PFSK-1 (cell line): ENCODE results near the gene SCN2B.

Experiments
- FOXP2 ChIP-seq: optimal IDR thresholded peaks from 2 replicates; pipeline ENCODE3; 2011; ENCODE audit warnings: borderline replicate concordance, control low read depth, inconsistent platforms; ENCODE audit not compliant: insufficient read depth; ENCODE audit errors: extremely low read length, extremely low read depth
- POLR2AphosphoS5 ChIP-seq: IDR thresholded peaks from 2 replicates; pipeline ENCODE4 v1.6.1; 2012; ENCODE audit warnings: low read depth, mild to moderate bottlenecking, control low read depth, low read length, moderate library complexity
- REST ChIP-seq, 2 experiments: IDR thresholded peaks; 2 replicates each; pipeline versions ENCODE4 v1.6.1 to v1.8.0; 2011 to 2012; ENCODE audit warnings: low read depth in 2 of 2, low read length in 2 of 2, control low read depth in 1 of 2, inconsistent platforms in 1 of 2, mild to moderate bottlenecking in 1 of 2, moderate library complexity in 1 of 2; ENCODE audit not compliant: insufficient read depth in 1 of 2
- SIN3A ChIP-seq: IDR thresholded peaks from 2 replicates; pipeline ENCODE4 v1.6.1; 2012; ENCODE audit warnings: mild to moderate bottlenecking, low read length, moderate library complexity, borderline replicate concordance; ENCODE audit not compliant: insufficient read depth
- TAF1 ChIP-seq: IDR thresholded peaks from 2 replicates; pipeline ENCODE4 v1.6.1; 2012; ENCODE audit warnings: low read length, control low read depth, borderline replicate concordance; ENCODE audit not compliant: insufficient read depth

The SCN2B gene

GRCh38 chr11:118212131-118212725 is 35.8 kb upstream of the SCN2B start:
- TF ChIP-seq SIN3A (no peak), POLR2AphosphoS5 (no peak), FOXP2 (no peak), REST (IDR thresholded peaks at IDR 0.05; ENCODE audit: insufficient read depth in 1 of 2, low read depth in 2 of 2, low read length in 2 of 2) (no peak), TAF1 (no peak)

GRCh38 chr11:118211006-118211405 is 34.6 kb upstream of the SCN2B start:
- TF ChIP-seq POLR2AphosphoS5 (no peak), REST (IDR thresholded peaks at IDR 0.05; ENCODE audit: insufficient read depth in 1 of 2, low read depth in 2 of 2, low read length in 2 of 2) (no peak), TAF1 (no peak), SIN3A (no peak), FOXP2 (no peak)

GRCh38 chr11:118210323-118210722 is 33.9 kb upstream of the SCN2B start:
- no peak for TF ChIP-seq POLR2AphosphoS5
- TF ChIP-seq FOXP2 = no peak
- no peak for TF ChIP-seq SIN3A
- TF ChIP-seq TAF1 = no peak

GRCh38 chr11:118209033-118209432 is 32.6 kb upstream of the SCN2B start:
- TF ChIP-seq REST (IDR thresholded peaks at IDR 0.05; ENCODE audit: insufficient read depth in 1 of 2, low read depth in 2 of 2, low read length in 2 of 2) = no peak
- TF ChIP-seq POLR2AphosphoS5 = no peak
- TF ChIP-seq FOXP2 = no peak
- no peak for TF ChIP-seq TAF1
- no peak for TF ChIP-seq SIN3A

- TF ChIP-seq FOXP2 = no peak
- no peak for TF ChIP-seq TAF1
- TF ChIP-seq SIN3A = no peak
- TF ChIP-seq POLR2AphosphoS5 = no peak
- TF ChIP-seq REST (IDR thresholded peaks at IDR 0.05; ENCODE audit: insufficient read depth in 1 of 2, low read depth in 2 of 2, low read length in 2 of 2) = no peak
Measured at GRCh38 chr11:118207079-118207478, 30.6 kb upstream of the SCN2B start.
